ENCODE results near the gene CAPN9. TPM values are rescaled to one million over a fixed set of nuclear protein-coding genes. Genes with fewer than 3 reads are reported as not detected.

The CAPN9 gene
- total RNA-seq, 2 donors from 2014 or later: 0.26 TPM; not detected in 1

GRCh38 chr1:230797942-230798365, 50.8 kb downstream of the CAPN9 start:
- DNase-seq (peak; percentile 61 to 79 (median 72)), ATAC-seq (peak; percentile 84)
- Histone ChIP-seq H3K27ac (no peak overlapping the region), H3K36me3 (replicated peaks in 1 of 2; ENCODE audit: insufficient read depth in 1 of 2, low read depth in 2 of 2) (no peaks in the 10 kb centered on the region), H3K4me1 (no peaks in the 10 kb centered on the region), H3K9me3 (no peaks in the 10 kb centered on the region), H3K27me3 (no peaks in the 10 kb centered on the region), H3K4me3 (no peak overlapping the region)
- intact Hi-C loops (cut with DNase I): loop anchor here (5.0 kb wide), 2 partner anchors 124 to 414 kb away; no protein-coding TSS in a partner anchor
- 19 to 23% methylated on average over 7 of the region's 7 CpGs for WGBS, 2 donors
- TF ChIP-seq, protein P1, sequence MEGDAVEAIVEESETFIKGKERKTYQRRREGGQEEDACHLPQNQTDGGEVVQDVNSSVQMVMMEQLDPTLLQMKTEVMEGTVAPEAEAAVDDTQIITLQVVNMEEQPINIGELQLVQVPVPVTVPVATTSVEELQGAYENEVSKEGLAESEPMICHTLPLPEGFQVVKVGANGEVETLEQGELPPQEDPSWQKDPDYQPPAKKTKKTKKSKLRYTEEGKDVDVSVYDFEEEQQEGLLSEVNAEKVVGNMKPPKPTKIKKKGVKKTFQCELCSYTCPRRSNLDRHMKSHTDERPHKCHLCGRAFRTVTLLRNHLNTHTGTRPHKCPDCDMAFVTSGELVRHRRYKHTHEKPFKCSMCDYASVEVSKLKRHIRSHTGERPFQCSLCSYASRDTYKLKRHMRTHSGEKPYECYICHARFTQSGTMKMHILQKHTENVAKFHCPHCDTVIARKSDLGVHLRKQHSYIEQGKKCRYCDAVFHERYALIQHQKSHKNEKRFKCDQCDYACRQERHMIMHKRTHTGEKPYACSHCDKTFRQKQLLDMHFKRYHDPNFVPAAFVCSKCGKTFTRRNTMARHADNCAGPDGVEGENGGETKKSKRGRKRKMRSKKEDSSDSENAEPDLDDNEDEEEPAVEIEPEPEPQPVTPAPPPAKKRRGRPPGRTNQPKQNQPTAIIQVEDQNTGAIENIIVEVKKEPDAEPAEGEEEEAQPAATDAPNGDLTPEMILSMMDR (IDR thresholded peaks at IDR 0.05): peak; percentile 39 to 82 (median 71)
- no peak for TF ChIP-seq POLR2A (IDR thresholded peaks at IDR 0.05)

GRCh38 chr1:230798491-230798890, 51.3 kb downstream of the CAPN9 start:
- Histone ChIP-seq H3K9me3 (no peaks in the 10 kb centered on the region), H3K36me3 (replicated peaks in 1 of 2; ENCODE audit: insufficient read depth in 1 of 2, low read depth in 2 of 2) (no peaks in the 10 kb centered on the region), H3K27ac (no peak overlapping the region), H3K27me3 (no peaks in the 10 kb centered on the region), H3K4me1 (no peaks in the 10 kb centered on the region), H3K4me3 (no peak overlapping the region)
- ATAC-seq (no peak), DNase-seq (no peak)
- TF ChIP-seq, protein P1 (IDR thresholded peaks at IDR 0.05): no peak
- no peak for TF ChIP-seq POLR2A (IDR thresholded peaks at IDR 0.05)
- 71 to 74% methylated on average over 5 of the region's 5 CpGs for WGBS, 2 donors
- intact Hi-C loops (cut with DNase I): loop anchor here (5.0 kb wide), 2 partner anchors 124 to 414 kb away; no protein-coding TSS in a partner anchor

DNA sequence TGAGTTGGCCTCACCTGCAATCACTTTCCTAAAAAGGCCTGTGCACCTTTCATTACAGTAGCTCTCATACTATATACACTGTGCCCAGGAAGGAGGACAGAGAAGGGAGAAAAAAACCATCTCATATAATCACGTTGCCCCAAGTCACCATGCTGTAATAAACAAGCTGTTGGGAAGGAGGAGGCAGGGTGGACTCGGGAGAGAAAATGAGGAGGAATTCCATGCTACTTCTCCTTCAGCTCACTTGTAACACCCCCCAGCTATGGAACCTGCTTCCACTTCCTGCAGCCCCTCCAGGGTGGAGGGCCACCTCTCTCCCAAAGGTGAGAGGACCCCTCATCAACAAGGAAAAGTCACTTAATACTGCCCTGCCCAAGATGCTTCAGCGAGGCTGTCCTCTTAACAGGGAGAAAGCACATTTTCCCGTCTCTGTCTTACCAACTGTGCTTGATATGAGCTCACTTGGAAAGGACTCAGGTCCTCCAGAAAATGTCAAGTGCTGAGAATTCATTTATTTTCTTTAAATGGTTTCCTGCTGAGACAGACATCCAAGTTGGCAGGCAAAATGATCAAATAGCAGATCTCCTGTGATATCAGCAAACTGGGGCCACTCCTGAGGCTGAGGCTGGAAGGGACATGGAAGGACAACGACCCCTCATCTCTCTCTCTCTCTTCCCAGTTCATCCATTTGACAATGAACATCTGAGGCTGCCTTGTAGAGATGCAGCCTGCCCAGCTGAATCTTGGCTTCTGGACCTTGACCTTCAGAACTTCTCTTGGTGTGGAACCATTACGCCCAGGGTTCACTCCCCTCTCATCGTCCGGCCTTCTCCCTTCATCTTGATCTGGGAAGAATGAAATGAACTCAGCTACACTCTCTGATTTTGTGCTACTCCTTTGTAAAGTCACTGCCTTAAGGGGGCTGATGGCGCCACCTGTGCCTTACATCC, 54.0 kb downstream of the CAPN9 start:
- H3K27ac ChIP-seq: no peak overlapping the region
- no peaks in the 10 kb centered on the region for H3K4me1 ChIP-seq
- WGBS, 2 donors: 88 to 90% methylated on average over 9 of the region's 9 CpGs
- H3K9me3 ChIP-seq: no peaks in the 10 kb centered on the region
- TF ChIP-seq, protein P1 (IDR thresholded peaks at IDR 0.05): no peak
- no peak for TF ChIP-seq POLR2A (IDR thresholded peaks at IDR 0.05)
- DNase-seq (no peak), ATAC-seq (no peak)
- H3K36me3 ChIP-seq (replicated peaks in 1 of 2; ENCODE audit: insufficient read depth in 1 of 2, low read depth in 2 of 2): no peaks in the 10 kb centered on the region
- no peak overlapping the region for H3K4me3 ChIP-seq
- no peaks in the 10 kb centered on the region for H3K27me3 ChIP-seq
- intact Hi-C loops (cut with DNase I): no loop called here

GRCh38 chr1:230804396-230804795, 57.2 kb downstream of the CAPN9 start:
- Histone ChIP-seq H3K27ac (no peak overlapping the region), H3K36me3 (replicated peaks in 1 of 2; ENCODE audit: insufficient read depth in 1 of 2, low read depth in 2 of 2) (no peaks in the 10 kb centered on the region), H3K4me3 (no peak overlapping the region), H3K4me1 (peaks cover 11% of the 10 kb centered on the region), H3K9me3 (no peaks in the 10 kb centered on the region), H3K27me3 (no peaks in the 10 kb centered on the region)
- TF ChIP-seq, protein P1 (IDR thresholded peaks at IDR 0.05): no peak
- TF ChIP-seq POLR2A (IDR thresholded peaks at IDR 0.05): no peak
- ATAC-seq (no peak), DNase-seq (no peak)
- 80 to 85% methylated on average over 2 of the region's 2 CpGs for WGBS, 2 donors
- intact Hi-C loops (cut with DNase I): no loop called here
